Trophoblast cell (in vitro differentiated cells and primary cell): Measurements from ENCODE around the gene PPHLN1.

Experiments
- DNase-seq, 2 donors: peaks; one replicate each; pipeline ENCODE4 v3.0.0-alpha.2; 2016
- H2AFZ ChIP-seq: 2 replicates; pipeline ENCODE4 v1.6.1; 2013; ENCODE audit warnings: low read length, moderate library complexity, mild to moderate bottlenecking; ENCODE audit not compliant: insufficient read depth, poor library complexity
- H2AK5ac ChIP-seq: 2 replicates; pipeline ENCODE4 v1.6.1; 2013; ENCODE audit warnings: mild to moderate bottlenecking, low read length
- H2BK120ac ChIP-seq: 2 replicates; pipeline ENCODE4 v1.6.1; 2013; ENCODE audit warnings: low read length, mild to moderate bottlenecking, moderate library complexity; ENCODE audit not compliant: insufficient read depth, poor library complexity
- H2BK12ac ChIP-seq: 2 replicates; pipeline ENCODE4 v1.6.1; 2013; ENCODE audit warnings: mild to moderate bottlenecking, low read length, moderate library complexity
- H2BK5ac ChIP-seq: 2 replicates; pipeline ENCODE4 v1.6.1; 2013; ENCODE audit warnings: low read length, low read depth, moderate library complexity, mild to moderate bottlenecking; ENCODE audit not compliant: poor library complexity
- H3K14ac ChIP-seq: 2 replicates; pipeline ENCODE4 v1.6.1; 2013; ENCODE audit warnings: mild to moderate bottlenecking, low read length
- H3K18ac ChIP-seq: 2 replicates; pipeline ENCODE4 v1.6.1; 2013; ENCODE audit warnings: mild to moderate bottlenecking, low read length
- H3K23ac ChIP-seq: 2 replicates; pipeline ENCODE4 v1.6.1; 2013; ENCODE audit warnings: low read length
- H3K27ac ChIP-seq: 2 replicates; pipeline ENCODE4 v1.5.1; 2013; ENCODE audit warnings: low read depth, mild to moderate bottlenecking, inconsistent platforms, low read length, moderate library complexity
- H3K27me3 ChIP-seq: 2 replicates; pipeline ENCODE4 v1.6.1; 2013; ENCODE audit warnings: inconsistent platforms, mild to moderate bottlenecking, low read length, moderate library complexity; ENCODE audit not compliant: insufficient read depth
- H3K36me3 ChIP-seq, 2 experiments: 1 replicate in 1 of 2; 2 replicates in 1 of 2; pipeline ENCODE4 v1.6.1; 2013; ENCODE audit warnings: low read length in 2 of 2, mild to moderate bottlenecking in 2 of 2, moderate library complexity in 1 of 2; ENCODE audit not compliant: insufficient read depth in 2 of 2, control insufficient read depth in 1 of 2
- H3K4ac ChIP-seq: 2 replicates; pipeline ENCODE4 v1.6.1; 2013; ENCODE audit warnings: low read depth, mild to moderate bottlenecking, low read length, moderate library complexity
- H3K4me1 ChIP-seq, 2 experiments: 1 replicate in 1 of 2; 2 replicates in 1 of 2; pipeline ENCODE4 v1.6.1; 2013; ENCODE audit warnings: low read length in 2 of 2, mild to moderate bottlenecking in 2 of 2, moderate library complexity in 1 of 2; ENCODE audit not compliant: insufficient read depth in 2 of 2, control insufficient read depth in 1 of 2
- H3K4me2 ChIP-seq: 2 replicates; pipeline ENCODE4 v1.6.1; 2013; ENCODE audit warnings: inconsistent platforms, mild to moderate bottlenecking, low read length, moderate library complexity
- H3K4me3 ChIP-seq: 2 replicates; pipeline ENCODE4 v1.5.1; 2013; ENCODE audit warnings: mild to moderate bottlenecking, low read depth, low read length, inconsistent platforms
- H3K79me1 ChIP-seq: one replicate; pipeline ENCODE4 v1.6.1; 2013; ENCODE audit warnings: low read length
- H3K79me2 ChIP-seq: 2 replicates; pipeline ENCODE4 v1.6.1; 2013; ENCODE audit warnings: low read length, mild to moderate bottlenecking; ENCODE audit not compliant: control insufficient read depth, insufficient read depth, poor library complexity
- H3K9ac ChIP-seq: 2 replicates; pipeline ENCODE4 v1.6.1; 2013; ENCODE audit warnings: mild to moderate bottlenecking, low read length
- H3K9me3 ChIP-seq: 2 replicates; pipeline ENCODE4 v1.6.1; 2013; ENCODE audit warnings: low read depth, mild to moderate bottlenecking, control low read depth, inconsistent platforms, low read length; ENCODE audit not compliant: insufficient read depth
- H4K12ac ChIP-seq: 2 replicates; pipeline ENCODE4 v1.6.1; 2013; ENCODE audit warnings: low read depth, mild to moderate bottlenecking, low read length, moderate library complexity
- H4K8ac ChIP-seq: 2 replicates; pipeline ENCODE4 v1.6.1; 2013; ENCODE audit warnings: low read depth, mild to moderate bottlenecking, low read length, moderate library complexity
- H4K91ac ChIP-seq: one replicate; pipeline ENCODE4 v1.6.1; 2013; ENCODE audit warnings: low read depth, mild to moderate bottlenecking, low read length, moderate library complexity
- WGBS: extraction: QIAGEN DNeasy Blood & Tissue Kit; methylation state at CpG from one replicate; pipeline ENCODE4 v1.1.7; 2013; ENCODE audit warnings: missing lambda C conversion rate; ENCODE audit not compliant: insufficient read length, insufficient coverage; ENCODE audit errors: extremely low coverage; 5-methylcytosine and 5-hydroxymethylcytosine counted together

Gene PPHLN1

GRCh38 chr12:42458575-42458974 lies 132.6 kb downstream of the PPHLN1 start:
- no peak overlapping the region for H4K91ac ChIP-seq
- no peaks in the 10 kb centered on the region for H3K27me3 ChIP-seq
- no peak overlapping the region for H2AFZ ChIP-seq
- H3K36me3 ChIP-seq = peaks cover 7 to 10% of the 10 kb centered on the region in 2 experiments
- H3K4ac ChIP-seq = no peak overlapping the region
- no peaks in the 10 kb centered on the region for H3K9me3 ChIP-seq
- no peak overlapping the region for H3K23ac ChIP-seq
- DNase-seq = no peak
- no peak overlapping the region for H4K8ac ChIP-seq
- no peak overlapping the region for H4K12ac ChIP-seq
- H3K4me1 ChIP-seq = no peaks in the 10 kb centered on the region
- H3K79me1 ChIP-seq = no peaks in the 10 kb centered on the region
- no peak overlapping the region for H3K4me3 ChIP-seq
- no peak overlapping the region for H3K27ac ChIP-seq
- H3K4me2 ChIP-seq = no peak overlapping the region
- H2BK12ac ChIP-seq = no peak overlapping the region
- WGBS = no CpG with 5 or more reads among the region's 2 CpGs
- no peak overlapping the region for H2BK120ac ChIP-seq
- no peak overlapping the region for H3K9ac ChIP-seq
- no peaks in the 10 kb centered on the region for H3K79me2 ChIP-seq
- no peak overlapping the region for H2BK5ac ChIP-seq
- H2AK5ac ChIP-seq = no peak overlapping the region
- no peak overlapping the region for H3K18ac ChIP-seq
- no peak overlapping the region for H3K14ac ChIP-seq

DNA sequence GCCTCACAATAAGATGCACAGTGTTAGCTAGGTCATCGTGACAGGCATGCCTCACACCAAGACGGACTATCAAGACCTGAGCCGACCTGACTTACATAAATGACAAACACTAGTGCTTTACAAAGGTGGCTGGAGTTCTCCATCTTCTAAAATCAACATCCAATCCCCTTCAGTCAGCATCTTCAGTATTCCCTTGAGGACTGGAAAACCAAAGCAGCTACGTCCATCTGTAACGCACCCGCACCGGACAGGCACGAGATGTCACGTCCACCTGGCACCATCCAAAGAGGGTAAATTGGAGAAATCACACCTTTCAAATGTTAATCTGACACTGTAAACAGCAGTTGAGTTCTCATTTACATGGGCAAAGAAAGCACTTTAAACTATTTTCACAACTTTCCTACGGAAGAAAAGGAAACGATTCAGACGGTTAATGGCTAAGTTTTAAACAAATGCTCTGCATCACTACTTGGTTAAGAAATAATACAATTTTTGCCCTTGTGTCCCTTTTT lies 133.4 kb downstream of the PPHLN1 start:
- no peak for DNase-seq
- no peak overlapping the region for H4K8ac ChIP-seq
- H3K14ac ChIP-seq = no peak overlapping the region
- no peak overlapping the region for H2BK5ac ChIP-seq
- H3K79me2 ChIP-seq = no peaks in the 10 kb centered on the region
- no peak overlapping the region for H3K23ac ChIP-seq
- peaks cover 7 to 11% of the 10 kb centered on the region in 2 experiments for H3K36me3 ChIP-seq
- H3K27ac ChIP-seq = no peak overlapping the region
- H3K4me3 ChIP-seq = no peak overlapping the region
- H3K9ac ChIP-seq = no peak overlapping the region
- H2BK12ac ChIP-seq = no peak overlapping the region
- H2AK5ac ChIP-seq = no peak overlapping the region
- no peaks in the 10 kb centered on the region for H3K79me1 ChIP-seq
- H2AFZ ChIP-seq = no peak overlapping the region
- WGBS = no CpG with 5 or more reads among the region's 12 CpGs
- no peaks in the 10 kb centered on the region for H3K9me3 ChIP-seq
- no peaks in the 10 kb centered on the region for H3K27me3 ChIP-seq
- H4K12ac ChIP-seq = no peak overlapping the region
- no peak overlapping the region for H3K4me2 ChIP-seq
- H3K4ac ChIP-seq = no peak overlapping the region
- no peaks in the 10 kb centered on the region for H3K4me1 ChIP-seq
- H4K91ac ChIP-seq = no peak overlapping the region
- no peak overlapping the region for H2BK120ac ChIP-seq
- H3K18ac ChIP-seq = no peak overlapping the region

DNA sequence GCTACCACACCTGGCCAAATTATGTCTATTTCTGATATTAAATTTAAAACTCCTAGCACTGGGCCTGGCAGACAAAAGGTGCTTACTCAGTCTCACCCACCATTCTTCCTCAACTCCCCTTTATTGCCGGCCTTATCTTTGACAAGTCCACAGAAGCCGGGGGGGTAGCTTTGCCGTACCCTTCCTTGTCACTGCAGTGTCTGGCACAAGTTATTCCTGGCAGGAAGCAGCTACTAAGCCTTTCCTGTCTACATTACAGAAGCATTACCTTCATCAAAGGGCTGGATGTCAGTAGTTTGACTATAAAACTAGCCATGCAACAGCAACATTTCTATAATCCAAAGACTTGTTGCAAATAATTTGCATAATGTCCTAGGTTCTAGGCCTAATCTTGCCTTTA lies 136.5 kb downstream of the PPHLN1 start:
- H2BK12ac ChIP-seq = no peak overlapping the region
- peak in 1 of 2 donors; percentile 16 for DNase-seq
- WGBS = no CpG with 5 or more reads among the region's 3 CpGs

GRCh38 chr12:42463671-42464070 lies 137.7 kb downstream of the PPHLN1 start:
- Histone ChIP-seq H3K27ac (no peak overlapping the region), H2AK5ac (no peak overlapping the region), H3K9me3 (no peaks in the 10 kb centered on the region), H3K79me1 (no peaks in the 10 kb centered on the region), H3K27me3 (no peaks in the 10 kb centered on the region), H2AFZ (no peak overlapping the region), H3K4me3 (no peak overlapping the region), H3K79me2 (no peaks in the 10 kb centered on the region), H3K14ac (no peak overlapping the region), H3K23ac (no peak overlapping the region), H3K4me1 (no peaks in the 10 kb centered on the region), H3K18ac (no peak overlapping the region), H3K4ac (no peak overlapping the region), H2BK5ac (no peak overlapping the region), H3K9ac (no peak overlapping the region), H4K91ac (no peak overlapping the region), H4K12ac (no peak overlapping the region), H3K36me3 (peaks cover 12 to 27% of the 10 kb centered on the region in 2 experiments), H3K4me2 (no peak overlapping the region), H2BK12ac (no peak overlapping the region), H4K8ac (no peak overlapping the region), H2BK120ac (no peak overlapping the region)
- no peak for DNase-seq
- no CpG with 5 or more reads among the region's 4 CpGs for WGBS

More for the DNA sequence above, 136.5 kb downstream of the PPHLN1 start:
- Histone ChIP-seq H3K4ac (no peak overlapping the region), H3K14ac (no peak overlapping the region), H3K36me3 (peaks cover 10 to 24% of the 10 kb centered on the region in 2 experiments), H2BK120ac (no peak overlapping the region), H3K27ac (no peak overlapping the region), H4K12ac (no peak overlapping the region), H4K91ac (no peak overlapping the region), H3K27me3 (no peaks in the 10 kb centered on the region), H3K79me2 (no peaks in the 10 kb centered on the region), H3K18ac (no peak overlapping the region), H3K79me1 (no peaks in the 10 kb centered on the region), H2AFZ (no peak overlapping the region), H3K9ac (no peak overlapping the region), H2AK5ac (no peak overlapping the region), H3K23ac (no peak overlapping the region), H3K4me1 (no peaks in the 10 kb centered on the region), H4K8ac (no peak overlapping the region), H3K4me2 (no peak overlapping the region), H2BK5ac (no peak overlapping the region), H3K9me3 (no peaks in the 10 kb centered on the region), H3K4me3 (no peak overlapping the region)
